Left hindlimb (tissue), 1 donor: ENCODE data around the gene ZNF335.
"Not testable (repeated sequence)": the region's sequence is repeated elsewhere in the genome, so short reads cannot be mapped to it uniquely, and the experiment has no call there.

Source experiments
- DNase-seq: peaks from one replicate; pipeline ENCODE4 v3.0.0-alpha.2; 2018

ZNF335 gene

GRCh38 chr20:46002008-46002407 is 30.0 kb upstream of the ZNF335 start:
- no peak for DNase-seq

DNA sequence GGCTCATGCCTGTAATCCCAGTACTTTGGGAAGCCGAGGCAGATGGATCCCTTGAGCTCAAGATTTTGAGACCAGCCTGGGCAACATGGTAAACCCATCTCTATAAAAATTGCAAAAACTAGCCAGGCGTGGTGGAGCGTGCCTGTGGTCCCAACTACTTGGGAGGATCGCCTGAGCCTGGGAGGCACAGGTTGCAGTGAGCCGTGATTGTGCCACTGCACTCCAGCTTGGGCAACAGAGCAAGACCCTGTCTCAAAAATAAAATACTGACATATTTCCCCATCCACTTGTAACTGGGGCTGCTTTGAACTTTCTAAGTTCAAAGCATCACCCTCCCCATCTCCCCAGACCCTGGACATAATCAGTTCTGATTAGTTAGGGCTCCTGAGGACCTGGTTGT is 29.5 kb upstream of the ZNF335 start:
- no peak for DNase-seq

- DNase-seq = no peak
Observed at GRCh38 chr20:46000262-46000996, 28.4 kb upstream of the ZNF335 start.

DNA sequence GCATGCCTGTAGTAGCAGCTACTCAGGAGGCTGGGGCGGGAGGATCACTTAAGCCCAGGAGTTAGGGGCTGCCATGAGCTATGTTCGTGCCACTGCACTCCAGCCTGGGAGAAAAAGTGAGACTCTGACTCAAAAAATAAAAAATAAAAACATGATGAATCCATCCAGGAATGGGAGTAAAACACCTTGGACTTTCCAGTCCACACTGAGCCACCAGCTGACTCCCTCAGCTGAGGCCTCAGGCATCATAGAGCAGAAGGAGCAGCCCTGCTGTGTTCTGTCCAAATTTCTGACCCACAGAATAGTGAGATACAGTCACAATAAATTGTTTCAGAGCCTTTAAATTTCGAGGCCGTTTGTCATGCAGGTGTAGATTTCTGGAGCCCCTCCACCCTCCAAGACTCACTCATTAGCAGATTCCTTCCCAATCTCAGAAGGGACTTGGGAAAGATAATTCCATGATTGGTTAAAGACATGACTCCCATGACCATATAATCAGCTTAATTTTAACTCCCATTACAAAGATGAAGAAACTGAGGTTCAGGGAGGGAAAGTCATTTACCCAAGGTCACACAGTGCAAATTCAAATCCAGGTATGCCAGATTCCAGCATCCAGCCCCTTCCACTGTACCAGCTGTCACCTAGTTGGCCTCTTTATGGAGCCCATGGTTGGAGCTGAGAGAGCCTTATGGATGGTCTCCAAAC is 27.7 kb upstream of the ZNF335 start:
- no peak for DNase-seq

DNA sequence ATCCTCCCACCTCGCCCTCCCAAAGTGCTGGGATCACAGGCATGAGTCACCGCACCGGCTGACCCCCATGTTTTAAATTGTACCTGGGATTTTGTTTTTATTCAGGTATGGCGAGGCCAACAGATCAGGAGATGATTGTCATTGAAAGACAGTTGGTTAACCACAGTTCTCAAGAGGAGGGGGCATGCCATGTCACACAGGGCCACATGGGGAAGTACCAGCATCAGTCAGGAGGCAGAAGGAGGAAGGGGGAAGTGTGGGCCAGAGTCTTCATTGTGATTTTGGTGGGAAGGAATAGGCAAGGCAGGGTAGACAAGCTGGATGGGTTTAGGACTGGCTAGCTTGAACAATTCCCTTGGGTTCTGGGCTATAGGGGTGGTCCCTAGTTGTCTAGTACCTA is 26.8 kb upstream of the ZNF335 start:
- no peak for DNase-seq

DNA sequence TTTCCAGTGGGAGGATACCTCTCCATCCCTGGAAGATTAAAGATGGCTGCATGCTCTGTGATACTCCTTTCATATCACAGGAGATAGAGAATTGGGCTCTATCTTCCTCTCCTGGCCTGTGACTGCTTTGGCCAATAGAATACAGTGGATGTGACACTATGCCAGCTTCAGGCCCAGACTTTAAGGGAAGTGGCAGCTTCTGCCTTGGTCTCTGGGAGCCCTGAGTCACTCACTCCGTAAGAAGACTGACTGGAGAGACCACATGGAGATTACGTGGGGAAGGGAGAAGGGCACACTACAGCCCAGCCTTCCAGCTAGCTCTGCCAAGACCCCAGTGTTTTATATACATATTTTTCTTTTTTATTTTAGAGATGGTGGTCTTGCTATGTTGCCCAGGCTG is 26.3 kb upstream of the ZNF335 start:
- DNase-seq = no peak

DNA sequence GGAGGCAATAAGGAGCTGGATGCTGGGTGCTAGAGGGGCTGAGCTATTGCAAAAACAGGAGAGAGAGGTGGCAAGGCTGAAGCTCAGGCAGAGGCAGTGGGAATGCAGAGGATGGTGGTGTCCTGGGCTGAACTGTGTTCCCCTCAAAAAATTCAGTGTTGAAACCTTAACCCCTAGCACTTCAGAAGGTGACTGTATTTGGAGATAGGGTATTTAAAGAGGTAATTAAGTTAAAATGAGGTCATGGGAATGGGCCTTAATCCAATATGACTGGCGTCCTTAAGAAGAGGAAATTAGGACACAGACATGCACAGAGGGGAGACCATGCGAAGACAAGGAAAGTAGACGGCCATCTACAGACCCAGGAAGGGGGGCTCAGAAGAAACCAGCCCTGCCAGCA is 25.2 kb upstream of the ZNF335 start:
- DNase-seq = no peak

GRCh38 chr20:45995495-45996097 is 23.6 kb upstream of the ZNF335 start:
- DNase-seq = not testable (repeated sequence)

DNA sequence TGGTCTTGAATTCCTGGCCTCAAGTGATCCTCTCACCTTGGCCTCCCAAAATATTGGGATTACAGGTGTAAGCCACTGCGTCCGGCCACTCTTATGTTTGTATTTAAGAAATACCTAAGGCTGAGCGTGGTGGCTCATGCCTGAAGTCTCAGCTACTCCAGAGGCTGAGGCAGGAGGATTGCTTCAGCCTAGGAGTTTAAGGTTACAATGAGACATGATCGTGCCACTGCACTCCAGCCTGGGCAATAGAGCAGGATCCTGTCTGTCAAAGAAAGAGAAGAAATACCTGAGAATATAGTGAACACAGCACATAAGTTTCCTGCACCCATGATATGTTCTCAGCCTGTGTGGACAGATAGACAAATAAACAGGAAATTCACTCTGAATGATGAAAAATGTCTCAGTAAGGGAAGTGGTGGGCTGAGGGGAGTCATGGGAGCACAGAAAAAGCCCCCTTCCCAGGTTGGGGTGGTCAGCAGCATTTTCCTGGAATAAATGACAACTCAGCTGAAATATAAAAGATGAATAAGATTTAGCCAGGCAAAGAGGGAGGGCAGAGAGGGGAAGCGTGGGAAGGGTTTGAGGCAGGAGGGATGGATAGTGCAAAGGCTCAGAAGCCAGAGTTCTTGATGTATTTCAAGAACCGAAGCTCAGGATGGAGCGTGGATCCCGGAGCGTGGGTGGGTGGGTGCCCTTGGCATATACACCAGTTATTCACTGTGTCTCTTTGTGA is 22.9 kb upstream of the ZNF335 start:
- DNase-seq = no peak

GRCh38 chr20:45993197-45993951 is 21.4 kb upstream of the ZNF335 start:
- no peak for DNase-seq

DNA sequence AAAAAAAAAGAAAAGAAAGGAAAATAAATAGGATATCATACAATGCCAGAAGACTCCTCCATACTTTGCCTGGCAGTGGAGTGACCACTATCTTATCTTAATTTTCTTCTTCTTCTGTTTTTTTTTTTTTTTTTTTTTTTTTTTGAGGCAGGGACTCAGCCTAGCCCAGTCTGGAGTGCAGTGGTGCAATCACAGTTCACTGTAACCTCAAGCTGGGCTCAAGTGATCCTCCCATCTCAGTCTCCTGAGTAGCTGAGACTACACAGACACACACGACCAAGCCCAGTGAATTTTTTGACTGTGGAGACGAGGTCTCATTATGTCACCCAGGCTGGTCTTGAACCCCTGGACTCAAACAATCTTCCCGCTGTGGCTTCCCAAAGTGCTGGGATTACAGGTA is 19.6 kb upstream of the ZNF335 start:
- DNase-seq = no peak

DNA sequence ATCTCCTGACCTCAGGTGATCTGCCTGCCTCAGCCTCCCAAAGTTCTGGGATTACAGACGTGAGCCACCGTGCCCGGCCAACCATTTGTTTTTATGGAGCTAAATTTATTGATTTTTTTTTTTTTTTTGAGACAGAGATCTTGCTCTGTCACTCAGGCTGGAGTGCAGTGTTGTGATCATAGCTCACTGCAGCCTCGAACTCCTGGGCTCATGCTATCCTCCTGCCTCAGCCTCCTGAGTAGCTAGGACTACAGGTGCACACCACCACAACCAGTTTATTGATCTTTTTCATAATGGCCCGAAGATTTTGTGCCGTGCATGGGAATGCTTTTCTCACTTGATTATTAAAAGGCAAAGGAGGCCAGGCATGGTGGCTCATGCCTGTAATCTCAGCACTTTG is 16.8 kb upstream of the ZNF335 start:
- not testable (repeated sequence) for DNase-seq

DNA sequence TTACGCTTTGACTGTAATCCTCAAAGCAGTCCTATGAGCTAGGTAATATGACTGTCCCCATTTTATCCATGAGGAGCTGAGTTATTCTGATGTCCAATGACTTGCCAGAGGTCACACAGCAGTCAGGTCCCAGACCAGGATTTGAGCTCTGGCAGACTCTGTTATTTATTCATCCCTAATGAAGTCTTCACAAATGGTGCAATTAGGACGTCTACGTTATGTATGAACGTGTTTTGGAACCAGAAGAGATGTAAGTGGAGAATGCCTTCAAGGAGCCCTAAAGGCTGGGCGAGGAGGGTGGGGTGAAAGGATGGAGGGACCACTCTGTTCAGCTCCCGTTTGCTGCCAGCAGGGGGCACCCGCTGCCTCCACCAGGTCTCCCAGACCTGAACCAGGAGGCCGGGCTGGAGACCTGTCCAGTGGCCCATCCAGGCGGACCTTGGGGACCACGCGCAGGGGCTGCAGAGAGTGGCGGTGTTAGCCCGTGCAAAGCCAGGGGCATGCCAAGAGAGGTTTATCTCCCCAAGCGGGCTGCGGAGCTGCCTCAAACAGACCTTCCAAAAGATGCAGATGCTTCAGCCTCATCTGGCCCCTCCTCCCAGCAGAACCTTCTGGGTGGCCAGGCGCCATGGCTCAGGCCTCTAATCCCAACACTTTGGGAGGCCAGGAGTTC is 15.2 kb upstream of the ZNF335 start:
- DNase-seq = peak; percentile 60

GRCh38 chr20:45985573-45985972 is 13.6 kb upstream of the ZNF335 start:
- no peak for DNase-seq

- no peak for DNase-seq
Observed at GRCh38 chr20:45983279-45983743, 11.3 kb upstream of the ZNF335 start.

DNA sequence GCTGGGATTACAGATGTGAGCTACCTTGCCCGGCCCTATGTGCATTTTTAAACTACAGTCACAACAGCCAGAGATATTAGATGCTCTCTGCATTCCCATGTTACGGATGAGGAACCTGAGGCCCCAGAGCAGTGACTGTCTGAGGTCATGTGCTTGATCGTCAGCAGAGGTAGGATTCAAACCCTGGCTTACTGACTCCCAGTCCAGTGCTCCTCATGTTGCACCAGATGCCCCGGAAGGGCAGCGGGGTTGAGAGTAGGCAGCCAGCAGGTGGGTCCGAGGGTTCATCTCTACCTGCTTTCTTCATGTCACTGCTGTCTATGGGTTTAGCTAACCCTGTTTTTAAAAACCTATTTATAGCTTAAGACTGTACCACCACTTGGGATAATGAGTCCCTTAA is 9.3 kb upstream of the ZNF335 start:
- no peak for DNase-seq

GRCh38 chr20:45976086-45976485 is 4.1 kb upstream of the ZNF335 start:
- DNase-seq = no peak

GRCh38 chr20:45975686-45976085 is 3.7 kb upstream of the ZNF335 start:
- DNase-seq = no peak

DNA sequence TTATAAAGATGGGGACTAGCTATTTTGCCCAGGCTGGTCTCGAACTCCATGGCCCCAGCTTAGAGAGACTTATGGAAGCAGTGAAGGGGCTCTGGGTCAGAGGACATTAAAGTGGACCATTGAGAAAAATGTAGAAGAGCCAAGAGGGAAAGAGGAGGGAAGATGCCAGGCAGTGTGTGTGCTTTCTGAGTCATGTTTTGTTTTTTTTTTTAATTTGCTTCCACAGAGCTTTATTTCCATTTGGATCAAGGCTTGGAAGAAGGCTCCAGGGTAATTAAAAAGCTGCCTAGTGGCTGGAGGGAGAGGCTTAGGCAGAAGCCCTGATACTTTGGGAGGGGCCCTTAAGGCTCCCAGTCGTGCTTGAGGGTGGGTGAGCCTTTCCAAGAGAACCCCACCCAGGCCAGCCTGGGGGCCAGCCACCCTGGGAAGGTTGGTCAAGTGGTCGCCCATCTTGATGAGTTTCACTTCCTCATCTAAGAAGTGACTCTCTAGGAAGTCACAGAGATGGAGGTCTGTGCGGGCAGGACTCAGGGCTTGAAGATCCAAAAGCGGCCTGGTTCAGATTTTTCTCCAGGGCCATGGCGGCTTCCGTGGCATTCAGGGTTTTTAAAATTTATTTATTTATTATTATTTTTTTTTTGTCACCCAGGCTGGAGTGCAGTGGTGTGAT is 3.0 kb upstream of the ZNF335 start:
- no peak for DNase-seq

DNA sequence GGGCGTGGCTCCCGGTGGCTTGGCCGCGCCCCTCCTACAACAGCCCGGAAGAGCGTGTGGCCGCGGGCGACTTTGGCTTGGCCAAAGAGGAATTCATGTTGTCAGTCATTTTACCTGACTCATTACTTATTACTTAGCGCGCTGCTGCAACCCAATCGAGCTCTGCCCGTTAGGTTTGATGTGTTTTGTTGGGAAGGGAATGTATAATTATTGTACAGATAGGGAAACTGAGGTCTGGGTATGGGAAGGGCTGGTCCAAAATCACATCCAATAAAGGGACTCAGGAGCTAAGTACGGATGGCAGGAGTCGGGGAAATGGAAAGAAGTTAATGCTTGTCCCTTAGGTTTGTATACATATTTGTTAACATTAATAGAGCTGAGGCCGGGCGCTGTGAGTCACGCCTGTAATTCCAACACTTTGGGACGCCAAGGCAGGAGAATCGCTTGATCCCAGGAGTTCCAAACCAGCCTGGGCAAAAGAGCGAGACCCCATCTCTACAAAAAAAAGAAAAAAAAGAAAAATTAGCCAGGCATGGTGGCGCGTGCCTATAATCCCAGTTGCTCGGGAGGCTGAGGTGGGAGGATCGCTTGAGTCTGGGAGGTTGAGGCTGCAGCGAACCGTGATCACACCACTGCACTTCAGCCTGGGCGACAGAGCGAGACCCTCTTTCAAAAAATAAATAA is 639 bp upstream of the ZNF335 start:
- DNase-seq = no peak

- no peak for DNase-seq
Observed at GRCh38 chr20:45971425-45971674, 653 bp downstream of the ZNF335 start.
